ENCODE data around the gene NUP205. TPM values are rescaled to one million over a fixed set of nuclear protein-coding genes. Genes with fewer than 3 reads are reported as not detected.
A peak's percentile ranks its signal among the peaks of the same experiment; 100 is the strongest.
"Not testable (repeated sequence)": the region's sequence is repeated elsewhere in the genome, so short reads cannot be mapped to it uniquely, and the experiment has no call there.

Gene NUP205
- total and polyA plus RNA-seq, 2 donors = 21.4 to 50.6 TPM

DNA sequence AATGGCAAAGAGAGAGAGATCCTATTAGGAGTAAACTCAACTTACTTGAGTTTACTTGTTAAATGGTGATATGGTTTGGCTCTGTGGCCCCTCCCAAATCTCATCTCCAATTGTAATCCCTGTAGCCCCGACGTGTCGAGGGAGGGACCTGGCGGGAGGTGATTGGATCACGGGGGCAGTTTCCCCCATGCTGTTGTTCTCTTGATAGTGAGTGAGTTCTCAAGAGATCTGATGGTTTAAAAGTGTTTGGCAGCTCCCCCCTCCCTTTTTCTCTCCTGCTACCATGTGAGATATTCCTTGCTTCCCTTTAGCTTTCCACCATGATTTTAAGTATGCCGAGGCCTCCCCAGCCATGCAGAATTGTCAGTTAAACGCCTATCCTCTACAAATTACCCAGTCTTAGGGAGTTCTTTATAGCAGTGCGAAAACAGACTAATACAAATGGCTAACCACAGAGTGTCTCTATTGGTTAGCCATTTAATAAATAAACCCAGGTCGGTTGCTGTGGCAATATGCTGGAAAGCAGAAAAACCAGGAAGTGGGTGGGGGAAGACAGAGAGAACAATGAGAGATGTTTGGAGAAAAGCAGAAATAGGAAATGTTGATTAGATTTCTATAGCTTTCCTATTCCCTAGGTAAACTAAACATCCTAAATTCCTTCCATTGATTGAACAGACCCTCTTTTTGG, 101.6 kb downstream of the NUP205 start:
- no peak for DNase-seq (ENCODE audit: extremely low spot score)
- Histone ChIP-seq H3K36me3 (ENCODE audit: insufficient read depth) (no peaks in the 10 kb centered on the region), H3K4me3 (ENCODE audit: low read depth, low read length) (no peak overlapping the region), H3K27ac (ENCODE audit: low read depth) (no peak overlapping the region), H3K4me1 (ENCODE audit: insufficient read depth) (no peaks in the 10 kb centered on the region)
- 80% methylated on average over 9 of the region's 9 CpGs for WGBS

DNA sequence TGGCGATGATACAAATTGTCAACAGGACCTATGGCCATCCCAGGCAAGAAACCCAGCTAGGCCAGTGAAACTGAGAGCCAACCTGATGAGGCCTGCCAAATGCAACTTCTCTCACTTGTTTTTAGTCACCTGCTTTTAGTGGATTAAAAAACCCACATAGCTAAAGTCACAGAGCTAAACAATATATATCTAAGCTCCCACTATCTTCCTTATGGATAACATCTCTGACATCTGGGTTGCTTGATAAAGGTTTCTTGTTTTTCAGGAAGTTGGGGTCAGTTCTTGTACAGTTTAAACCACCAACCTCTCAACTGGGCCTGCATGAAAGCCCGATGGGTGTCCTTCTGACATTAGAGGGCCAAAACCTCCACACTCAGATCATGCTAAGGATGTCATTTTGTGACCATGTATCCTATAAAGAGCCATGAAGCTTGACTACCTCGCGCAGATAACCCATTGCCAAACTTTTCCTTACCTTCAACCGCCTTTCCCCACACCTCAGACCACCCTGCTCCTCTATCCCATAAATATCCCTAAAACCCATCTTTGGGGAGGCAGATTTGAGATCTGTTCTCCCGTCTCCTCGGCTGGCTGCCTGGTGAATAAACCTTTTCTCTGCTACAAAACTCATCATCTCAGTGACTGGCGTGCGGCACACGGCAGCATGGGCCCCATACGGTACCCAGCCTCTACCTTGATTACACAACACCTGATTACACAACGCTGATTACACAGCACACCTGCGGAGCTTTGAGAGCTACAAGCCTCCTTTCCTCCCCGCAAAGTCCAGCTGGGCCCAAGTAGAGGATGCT, 103.8 kb downstream of the NUP205 start:
- DNase-seq (ENCODE audit: extremely low spot score) = no peak
- 73% methylated on average over 14 of the region's 14 CpGs for WGBS

DNA sequence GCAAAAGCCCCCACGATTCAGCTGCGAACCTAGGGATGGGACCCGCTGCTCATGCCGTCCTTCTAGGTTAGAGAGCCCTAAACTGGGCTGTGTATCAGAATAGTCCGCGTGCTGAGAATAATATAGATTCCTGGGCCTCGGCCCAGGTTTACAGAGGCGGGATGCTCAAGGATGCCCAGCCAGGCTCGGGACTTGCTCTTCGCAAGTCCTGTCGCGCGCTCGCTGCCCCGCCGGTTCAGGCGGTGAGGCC, 104.3 kb downstream of the NUP205 start:
- no peak for DNase-seq (ENCODE audit: extremely low spot score)

More for the DNA sequence above, 103.8 kb downstream of the NUP205 start:
- peak overlapping the region; percentile 57 for H3K27ac ChIP-seq (ENCODE audit: low read depth)
- no peaks in the 10 kb centered on the region for H3K36me3 ChIP-seq (ENCODE audit: insufficient read depth)
- no peaks in the 10 kb centered on the region for H3K4me1 ChIP-seq (ENCODE audit: insufficient read depth)
- peak overlapping the region; percentile 79 for H3K4me3 ChIP-seq (ENCODE audit: low read depth, low read length)

GRCh38 chr7:135662373-135663114, 104.8 kb downstream of the NUP205 start, which contains the start of gene STMP1:
Gene STMP1 (plus strand): TSS chr7:135662514.
- Histone ChIP-seq H3K27ac (ENCODE audit: low read depth) (peak within 1 kb of the TSS; percentile 87), H3K4me3 (ENCODE audit: low read depth, low read length) (peak within 1 kb of the TSS; percentile 79), H3K36me3 (ENCODE audit: insufficient read depth) (no peaks in the 10 kb centered on the region), H3K4me1 (ENCODE audit: insufficient read depth) (no peaks in the 10 kb centered on the region)
- peak; percentile 81 for DNase-seq (ENCODE audit: extremely low spot score)
- WGBS = under 1% methylated on average over 60 of the region's 60 CpGs

More for the DNA sequence above, 104.3 kb downstream of the NUP205 start:
- Histone ChIP-seq H3K4me1 (ENCODE audit: insufficient read depth) (no peaks in the 10 kb centered on the region), H3K36me3 (ENCODE audit: insufficient read depth) (no peaks in the 10 kb centered on the region), H3K4me3 (ENCODE audit: low read depth, low read length) (peak overlapping the region; percentile 79), H3K27ac (ENCODE audit: low read depth) (peak overlapping the region; percentile 57)
- 8% methylated on average over 17 of the region's 17 CpGs for WGBS

- 75% methylated on average over 3 of the region's 3 CpGs for WGBS
- no peak for DNase-seq (ENCODE audit: extremely low spot score)
- H3K4me1 ChIP-seq (ENCODE audit: insufficient read depth) = no peaks in the 10 kb centered on the region
- H3K36me3 ChIP-seq (ENCODE audit: insufficient read depth) = no peaks in the 10 kb centered on the region
- no peak overlapping the region for H3K27ac ChIP-seq (ENCODE audit: low read depth)
- no peak overlapping the region for H3K4me3 ChIP-seq (ENCODE audit: low read depth, low read length)
Observed at GRCh38 chr7:135664046-135664589, 106.4 kb downstream of the NUP205 start.

- Histone ChIP-seq H3K36me3 (ENCODE audit: insufficient read depth) (no peaks in the 10 kb centered on the region), H3K27ac (ENCODE audit: low read depth) (no peak overlapping the region), H3K4me3 (ENCODE audit: low read depth, low read length) (no peak overlapping the region), H3K4me1 (ENCODE audit: insufficient read depth) (no peaks in the 10 kb centered on the region)
- WGBS = 75% methylated on average over 3 of the region's 3 CpGs
- no peak for DNase-seq (ENCODE audit: extremely low spot score)
Observed at GRCh38 chr7:135665042-135665441, 107.3 kb downstream of the NUP205 start.

GRCh38 chr7:135666156-135666555, 108.4 kb downstream of the NUP205 start:
- 91% methylated on average over 11 of the region's 11 CpGs for WGBS

GRCh38 chr7:135666846-135667245, 109.1 kb downstream of the NUP205 start:
- H3K4me3 ChIP-seq (ENCODE audit: low read depth, low read length) = no peak overlapping the region
- no peak for DNase-seq (ENCODE audit: extremely low spot score)
- no peaks in the 10 kb centered on the region for H3K36me3 ChIP-seq (ENCODE audit: insufficient read depth)
- WGBS = 78% methylated on average over 6 of the region's 6 CpGs
- no peaks in the 10 kb centered on the region for H3K4me1 ChIP-seq (ENCODE audit: insufficient read depth)
- H3K27ac ChIP-seq (ENCODE audit: low read depth) = no peak overlapping the region

More at GRCh38 chr7:135666156-135666555, 108.4 kb downstream of the NUP205 start:
- DNase-seq (ENCODE audit: extremely low spot score) = no peak
- Histone ChIP-seq H3K36me3 (ENCODE audit: insufficient read depth) (no peaks in the 10 kb centered on the region), H3K4me3 (ENCODE audit: low read depth, low read length) (no peak overlapping the region), H3K4me1 (ENCODE audit: insufficient read depth) (no peaks in the 10 kb centered on the region), H3K27ac (ENCODE audit: low read depth) (no peak overlapping the region)

- H3K36me3 ChIP-seq (ENCODE audit: insufficient read depth); H3K4me3 ChIP-seq (ENCODE audit: low read depth, low read length); H3K27ac ChIP-seq (ENCODE audit: low read depth); H3K4me1 ChIP-seq (ENCODE audit: insufficient read depth); DNase-seq (ENCODE audit: extremely low spot score): not testable (repeated sequence)
- 99% methylated on average over 1 of the region's 1 CpG for WGBS
Observed at GRCh38 chr7:135667626-135668025, 109.9 kb downstream of the NUP205 start.

GRCh38 chr7:135668852-135669395, 111.2 kb downstream of the NUP205 start:
- not testable (repeated sequence) for DNase-seq (ENCODE audit: extremely low spot score); H3K36me3 ChIP-seq (ENCODE audit: insufficient read depth); H3K4me3 ChIP-seq (ENCODE audit: low read depth, low read length); H3K4me1 ChIP-seq (ENCODE audit: insufficient read depth); H3K27ac ChIP-seq (ENCODE audit: low read depth)
- 74% methylated on average over 6 of the region's 6 CpGs for WGBS

GRCh38 chr7:135669774-135670173, 112.1 kb downstream of the NUP205 start:
- Histone ChIP-seq H3K4me1 (ENCODE audit: insufficient read depth) (no peaks in the 10 kb centered on the region), H3K27ac (ENCODE audit: low read depth) (no peak overlapping the region)

GRCh38 chr7:135670179-135670578, 112.5 kb downstream of the NUP205 start:
- H3K4me3 ChIP-seq (ENCODE audit: low read depth, low read length) = no peak overlapping the region
- no peaks in the 10 kb centered on the region for H3K36me3 ChIP-seq (ENCODE audit: insufficient read depth)
- H3K27ac ChIP-seq (ENCODE audit: low read depth) = no peak overlapping the region
- DNase-seq (ENCODE audit: extremely low spot score) = no peak
- WGBS = 21% methylated on average over 1 of the region's 1 CpG
- no peaks in the 10 kb centered on the region for H3K4me1 ChIP-seq (ENCODE audit: insufficient read depth)

More at GRCh38 chr7:135669774-135670173, 112.1 kb downstream of the NUP205 start:
- 72% methylated on average over 1 of the region's 1 CpG for WGBS
- no peak for DNase-seq (ENCODE audit: extremely low spot score)
- H3K36me3 ChIP-seq (ENCODE audit: insufficient read depth) = no peaks in the 10 kb centered on the region
- no peak overlapping the region for H3K4me3 ChIP-seq (ENCODE audit: low read depth, low read length)
